GM19468 (cell line): ENCODE measurements around the gene NAIF1.
"Not testable (repeated sequence)": the region's sequence is repeated elsewhere in the genome, so short reads cannot be mapped to it uniquely, and the experiment has no call there.

ENCODE experiments used
- ATAC-seq: cut with Tn5 transposase; IDR thresholded peaks from one replicate; pipeline ENCODE4 v1.9.1; 2021; ENCODE audit warnings: mild to moderate bottlenecking, moderate library complexity, moderate number of reproducible peaks; ENCODE audit not compliant: unreplicated experiment; ENCODE audit errors: extremely low read depth

NAIF1 gene

DNA sequence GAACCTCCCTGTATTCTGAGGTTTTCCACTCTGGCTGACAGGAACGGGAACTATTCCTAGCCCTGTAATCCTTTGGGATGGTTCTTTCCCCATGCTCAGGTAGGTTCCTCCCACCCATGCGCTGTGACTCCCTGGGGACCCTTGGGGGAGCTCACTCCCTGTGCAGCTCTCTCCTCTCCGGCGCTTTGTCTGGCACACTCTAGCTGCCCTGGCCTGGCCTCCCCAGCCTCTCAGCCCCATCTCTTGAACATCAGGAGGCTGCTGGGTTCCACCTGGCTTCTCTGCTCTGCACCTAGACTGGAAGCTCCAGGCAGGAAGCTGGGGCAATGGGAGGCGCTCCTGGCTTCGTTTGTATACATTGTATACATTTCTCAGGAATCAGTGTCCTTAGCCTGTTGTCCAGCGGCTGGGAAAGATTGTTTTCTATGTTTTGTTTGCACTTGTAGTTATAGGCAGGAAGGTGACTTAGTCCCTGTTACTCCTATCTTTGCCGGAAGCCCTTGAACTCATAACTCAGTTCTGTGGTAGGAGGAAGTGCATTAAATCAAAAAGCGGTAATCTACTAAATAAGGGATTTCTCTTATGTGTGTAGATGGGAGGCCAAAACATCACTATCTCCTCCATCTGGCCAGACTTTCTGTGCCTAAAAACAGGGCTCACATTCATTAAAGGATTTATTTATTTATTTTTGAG, 21.3 kb upstream of the NAIF1 start:
- no peak for ATAC-seq

DNA sequence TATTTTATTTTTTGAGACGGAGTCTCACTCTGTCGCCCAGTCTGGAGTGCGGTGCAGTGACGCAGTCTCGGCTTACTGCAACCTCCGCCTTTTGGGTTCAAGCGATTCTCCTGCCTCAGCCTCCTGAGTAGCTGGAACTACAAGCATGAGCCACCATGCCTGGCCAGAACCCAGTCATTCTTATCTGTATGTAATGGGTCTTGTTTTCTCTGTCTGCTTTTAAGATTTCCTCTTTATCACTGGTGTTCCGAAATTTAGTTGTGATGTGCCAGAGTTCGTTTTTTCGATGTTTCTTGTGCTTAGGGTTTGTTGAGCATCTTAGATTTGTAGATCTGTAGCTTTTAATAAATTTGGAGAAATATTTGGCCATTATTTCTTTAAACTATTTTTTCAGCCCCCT, 20.1 kb upstream of the NAIF1 start:
- ATAC-seq: no peak

DNA sequence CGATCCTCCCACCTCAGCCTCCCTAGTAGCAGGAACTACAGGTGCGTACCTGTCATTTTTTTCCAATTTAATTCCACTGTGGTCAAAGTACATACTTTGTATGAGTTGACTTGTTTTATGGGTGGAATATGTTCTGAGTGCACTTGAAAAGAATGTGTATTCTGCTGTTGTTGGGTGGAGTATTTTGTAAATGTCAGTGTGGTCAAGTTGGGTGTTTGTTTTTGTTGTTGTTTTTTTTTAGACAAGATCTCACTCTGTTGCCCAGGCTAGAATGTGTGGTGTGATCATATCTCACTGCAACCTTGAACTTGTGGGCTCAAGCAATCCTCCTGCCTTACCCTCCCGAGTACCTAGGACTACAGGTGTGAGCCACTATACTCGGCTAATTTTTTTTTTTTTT, 18.8 kb upstream of the NAIF1 start:
- ATAC-seq: no peak

DNA sequence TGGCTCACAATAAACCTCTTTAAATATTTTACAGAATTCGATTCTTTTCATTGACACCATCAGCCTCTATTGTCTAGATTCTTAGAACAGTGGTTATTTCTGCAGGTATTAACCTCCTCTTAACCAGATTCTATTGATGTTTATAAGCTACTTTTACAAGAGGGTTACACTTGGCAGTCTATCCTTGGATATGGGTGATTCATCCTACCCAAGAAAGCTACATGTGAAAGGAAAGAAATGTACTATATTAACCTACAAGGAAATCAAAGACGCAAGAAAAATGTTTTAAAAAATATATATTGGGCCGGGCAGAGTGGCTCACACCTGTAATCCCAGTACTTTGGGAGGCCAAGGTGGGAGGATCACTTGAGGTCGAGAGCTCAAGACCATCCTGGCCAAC, 17.6 kb upstream of the NAIF1 start:
- no peak for ATAC-seq

DNA sequence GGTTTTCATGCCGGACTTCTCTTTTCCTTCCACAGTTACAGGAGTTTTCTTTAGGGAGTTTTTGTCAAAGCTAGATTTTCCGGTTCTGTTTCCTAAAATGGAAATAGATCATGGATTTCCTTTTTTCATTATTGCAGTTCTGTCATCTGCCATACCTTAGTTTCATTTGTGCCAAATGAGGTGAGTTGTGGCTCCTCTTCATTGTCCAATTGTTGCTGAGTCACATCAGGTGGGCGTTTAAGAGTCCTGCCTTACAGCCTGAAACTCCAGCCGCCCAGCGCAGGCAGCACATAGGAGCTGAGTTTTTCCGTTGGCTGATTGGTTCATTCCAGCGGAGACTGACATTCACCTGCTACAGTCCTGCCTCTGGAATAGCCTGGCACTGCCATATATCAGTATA, 15.0 kb upstream of the NAIF1 start:
- no peak for ATAC-seq

DNA sequence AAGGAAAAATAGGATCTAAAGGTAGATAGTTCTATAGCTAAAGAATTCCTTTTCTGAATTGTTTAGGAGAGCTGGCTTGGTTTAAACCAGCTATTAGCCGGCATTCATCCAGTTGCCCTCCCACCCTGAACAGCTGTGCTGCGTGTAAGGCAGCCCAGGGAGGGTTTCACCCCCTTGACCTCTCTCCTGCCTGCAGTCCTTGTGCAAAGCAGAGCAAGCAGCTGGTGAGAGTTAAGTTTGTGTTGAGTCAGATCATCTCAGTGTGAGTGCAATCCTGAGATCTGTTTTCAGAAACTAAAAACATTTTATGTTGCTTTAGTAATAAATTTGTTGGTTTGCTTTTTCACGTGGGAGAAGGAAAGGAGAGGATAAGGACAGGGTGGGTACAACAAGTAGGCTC, 13.9 kb upstream of the NAIF1 start:
- no peak for ATAC-seq

DNA sequence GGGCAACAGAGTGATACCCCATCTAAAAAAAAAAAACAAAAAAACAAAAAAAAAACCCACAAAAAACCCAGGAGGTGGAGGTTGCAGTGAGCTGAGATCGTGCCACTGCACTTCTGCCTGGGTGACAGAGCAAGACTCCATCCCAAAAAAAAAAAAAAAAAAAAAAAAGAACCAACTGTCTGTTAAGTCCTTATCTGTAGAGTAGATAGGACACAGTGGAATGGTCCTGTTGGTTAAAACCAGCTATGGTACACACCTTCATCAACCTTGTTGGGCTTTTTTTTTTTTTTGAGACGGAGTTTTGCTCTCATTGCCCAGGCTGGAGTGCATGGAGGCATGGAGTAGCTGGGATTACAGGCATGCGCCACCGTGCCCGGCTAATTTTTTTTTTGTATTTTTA, 13.1 kb upstream of the NAIF1 start:
- no peak for ATAC-seq

DNA sequence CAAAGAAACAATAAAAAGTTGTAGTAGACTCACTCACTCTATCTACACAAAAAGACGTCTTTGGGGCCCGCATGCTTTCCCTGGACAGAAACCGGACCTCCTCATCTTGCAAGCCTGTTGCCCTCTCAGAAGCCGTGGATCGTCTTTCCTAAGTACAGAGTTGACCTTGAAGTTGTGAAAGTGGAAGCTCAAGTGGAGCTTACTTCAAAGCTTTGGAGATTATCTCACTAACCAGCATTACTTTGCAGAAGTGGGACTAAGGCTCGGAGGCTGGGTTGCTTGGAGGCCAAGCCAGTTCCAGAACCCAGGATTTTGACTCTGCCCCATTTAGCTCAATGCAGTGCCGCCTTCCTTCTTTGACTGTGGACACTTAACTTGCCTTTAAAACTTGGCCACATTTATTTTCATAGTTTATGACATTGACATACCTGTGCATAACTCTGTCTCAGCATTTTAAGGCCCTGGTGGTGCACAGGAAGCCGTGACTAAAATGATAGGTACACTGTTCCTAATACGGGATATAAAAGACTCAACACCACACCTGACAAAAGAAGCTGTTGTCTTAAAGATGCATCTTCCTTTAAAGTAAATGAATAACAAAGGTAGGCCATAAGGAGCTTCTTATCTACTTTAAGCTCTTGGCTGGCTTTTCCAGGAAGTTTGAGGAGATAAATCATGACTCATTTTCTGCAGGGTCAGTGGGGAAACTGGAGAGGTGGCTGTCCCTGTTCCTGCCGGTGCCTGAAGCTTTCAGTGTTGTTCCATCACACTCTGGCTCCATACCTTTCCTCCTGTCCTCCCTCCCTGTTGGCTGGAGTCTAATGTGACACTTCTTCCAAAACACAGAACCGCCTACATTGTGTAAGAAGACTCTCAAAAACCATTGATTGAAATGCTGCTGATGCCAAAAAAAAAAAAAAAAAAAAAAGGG, 11.6 kb upstream of the NAIF1 start:
- ATAC-seq: no peak

DNA sequence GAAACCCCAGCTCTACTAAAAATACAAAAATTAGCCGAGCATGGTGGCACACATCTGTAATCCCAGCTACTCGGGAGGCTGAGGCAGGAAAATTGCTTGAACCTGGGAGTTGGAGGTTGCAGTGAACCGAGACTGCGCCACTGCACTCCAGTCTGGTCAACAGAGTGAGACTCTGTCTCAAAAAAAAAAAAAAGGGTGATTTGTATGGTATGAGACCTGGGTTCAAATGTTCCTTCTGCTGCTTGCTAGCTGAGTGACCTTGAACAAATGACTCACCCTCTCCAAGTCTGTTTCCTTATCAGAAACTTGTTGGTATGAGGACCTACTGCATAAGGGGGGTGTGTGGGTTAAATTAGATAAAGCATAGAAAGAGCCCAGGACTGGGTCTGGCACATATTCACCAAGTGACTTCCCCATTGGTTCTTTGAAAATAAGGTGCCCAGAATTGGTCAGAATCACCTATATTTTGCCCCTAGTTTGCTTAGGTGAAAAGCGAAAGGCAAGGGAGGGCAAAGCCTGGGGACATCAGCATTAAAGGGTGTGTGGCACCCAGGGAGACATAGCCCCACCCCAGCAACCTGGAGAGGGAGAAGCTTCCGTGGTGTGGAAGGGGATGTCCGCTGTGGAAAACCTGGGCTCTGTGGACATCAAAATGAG, 10.9 kb upstream of the NAIF1 start:
- ATAC-seq: no peak

DNA sequence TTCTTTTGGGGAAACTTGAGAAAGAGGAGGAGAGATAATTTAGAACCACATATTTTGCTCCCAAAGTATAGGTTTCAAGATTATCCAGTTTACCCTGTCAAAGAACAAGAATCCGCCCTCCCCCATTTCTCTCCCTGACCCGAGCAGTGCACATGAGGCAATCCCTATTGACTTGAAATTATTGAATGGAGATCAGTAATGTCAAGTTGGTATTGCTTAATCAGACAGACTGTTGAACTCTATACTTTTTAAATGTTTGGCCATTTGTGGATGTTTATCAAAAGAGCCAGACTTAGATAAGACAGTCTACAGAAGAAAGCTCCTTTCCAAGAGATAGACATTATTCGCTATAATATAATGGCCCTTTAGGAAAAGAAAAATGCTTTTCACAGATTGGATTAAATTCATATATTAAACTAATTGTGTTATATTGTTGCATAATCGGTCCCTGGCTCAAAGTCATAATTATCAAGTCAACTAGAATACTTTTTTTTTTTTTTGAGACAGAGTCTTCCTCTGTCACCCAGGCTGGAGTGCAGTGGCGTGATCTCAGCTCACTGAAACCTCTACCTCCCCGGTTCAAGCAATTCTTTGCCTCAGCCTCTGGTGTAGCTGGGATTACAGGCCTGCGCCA, 6.2 kb upstream of the NAIF1 start:
- ATAC-seq: no peak

DNA sequence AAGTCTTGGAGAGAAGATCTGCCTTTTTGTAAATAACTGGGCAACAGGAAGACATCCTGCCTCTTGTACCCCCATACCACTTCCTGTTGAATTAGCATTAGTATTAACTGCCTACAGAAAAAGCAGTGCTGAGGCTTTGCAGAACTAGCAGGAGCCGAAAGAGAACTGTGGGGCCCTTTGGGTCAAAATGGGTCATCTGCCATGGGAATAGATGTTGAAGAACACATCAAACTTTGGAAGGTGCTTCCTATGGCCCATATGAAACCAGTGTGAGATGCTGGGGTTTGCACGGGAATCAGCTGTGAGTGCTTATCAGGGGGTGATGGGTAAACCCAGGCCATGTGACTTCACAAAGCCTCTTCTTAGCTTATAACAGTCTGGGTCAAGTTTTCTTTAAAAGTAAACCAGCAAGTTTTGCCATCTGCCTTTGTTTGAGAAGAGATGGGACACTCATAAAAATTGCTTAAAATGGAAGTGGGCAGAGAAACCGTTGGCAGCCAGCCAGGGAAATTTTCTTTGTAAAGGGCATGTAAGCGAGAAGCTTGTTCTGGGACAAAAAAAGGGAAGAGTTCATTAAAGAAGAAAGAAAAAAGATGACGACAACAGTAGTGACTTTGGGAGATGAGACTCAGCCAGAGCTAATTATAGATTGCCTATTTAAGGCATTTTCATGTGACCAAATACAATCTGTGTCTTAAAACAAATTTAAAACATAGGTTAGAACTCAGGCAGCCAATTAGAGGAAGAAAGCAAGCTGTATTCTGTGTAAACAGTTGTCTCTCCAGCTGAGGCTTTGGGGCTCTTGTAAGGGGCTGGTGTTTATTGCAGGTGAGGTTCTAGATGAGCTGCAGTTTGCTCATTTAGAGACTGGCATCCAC, 5.3 kb upstream of the NAIF1 start:
- ATAC-seq: no peak

DNA sequence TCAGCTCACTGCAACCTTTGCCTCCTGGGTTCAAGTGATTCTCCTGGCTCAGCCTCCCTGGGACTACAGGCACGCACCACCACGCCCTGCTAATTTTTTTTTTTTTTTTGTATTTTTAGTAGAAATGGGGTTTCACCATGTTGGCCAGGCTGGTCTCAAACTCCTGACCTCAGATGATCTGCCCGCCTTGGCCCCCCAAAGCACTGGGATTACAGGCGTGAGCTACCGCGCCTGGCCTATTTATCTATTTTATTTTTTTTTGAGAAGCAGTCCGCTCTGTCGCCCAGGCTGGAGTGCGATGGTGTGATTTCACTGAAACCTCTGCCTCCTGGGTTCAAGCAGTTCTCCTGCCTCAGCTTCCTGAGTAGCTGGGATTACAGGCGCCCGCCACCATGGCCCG, 4.4 kb upstream of the NAIF1 start:
- not testable (repeated sequence) for ATAC-seq

DNA sequence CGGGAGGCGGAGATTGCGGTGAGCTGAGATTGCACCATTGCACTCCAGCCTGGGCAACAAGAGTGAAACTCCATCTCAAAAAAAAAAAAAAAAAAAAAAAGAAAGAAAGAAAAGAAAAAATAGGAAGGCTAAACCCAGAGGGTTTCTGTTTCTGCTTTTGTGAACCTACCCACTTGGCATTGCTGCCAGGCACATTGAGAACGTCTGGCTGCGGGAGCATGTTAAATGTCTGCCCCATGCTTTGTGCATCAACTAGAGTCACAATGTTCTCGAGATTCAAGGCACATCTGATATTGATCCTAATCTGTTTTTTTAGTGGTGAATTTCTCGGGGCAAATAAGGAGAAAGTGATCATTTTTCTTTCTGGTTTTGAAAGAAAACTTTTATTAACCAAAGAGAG, 3.8 kb upstream of the NAIF1 start:
- ATAC-seq: no peak

DNA sequence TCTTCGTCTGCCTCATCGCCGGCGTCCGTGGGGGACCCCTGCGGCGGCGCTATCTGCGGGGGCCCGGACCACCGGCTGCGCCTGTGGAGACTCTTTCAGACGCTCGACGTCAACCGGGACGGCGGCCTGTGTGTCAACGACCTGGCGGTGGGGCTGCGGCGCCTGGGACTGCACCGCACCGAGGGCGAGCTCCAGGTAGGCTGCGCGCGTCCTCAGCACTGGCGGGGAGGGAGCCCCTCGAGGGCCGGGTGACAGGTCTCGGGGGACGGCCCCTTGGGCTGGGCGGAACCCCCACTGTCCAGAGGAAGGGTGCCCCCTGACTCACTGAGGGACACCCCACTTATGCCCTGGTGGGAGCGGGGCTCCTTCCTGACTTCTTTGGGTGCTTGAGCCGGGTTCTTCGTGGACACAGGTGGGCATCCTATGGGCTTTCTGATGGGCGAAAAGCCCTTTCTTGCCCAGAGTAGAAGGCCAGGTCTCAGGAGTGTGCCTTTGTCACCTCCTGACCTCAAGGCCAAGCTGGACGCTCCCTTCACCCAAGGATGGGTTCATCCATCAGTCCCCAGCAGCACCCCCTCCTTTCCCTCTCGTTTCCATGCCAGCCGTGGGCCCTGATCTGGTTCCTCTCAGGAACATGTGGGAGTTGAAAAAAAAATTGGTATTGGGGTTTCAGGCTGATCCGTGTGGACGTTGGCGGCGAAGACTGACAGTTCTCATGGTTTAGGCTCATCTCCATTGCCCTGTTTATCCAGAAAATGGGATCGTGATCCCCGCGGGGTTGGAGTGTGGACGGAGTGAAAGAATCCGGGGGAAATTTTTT, 1.5 kb upstream of the NAIF1 start:
- no peak for ATAC-seq

DNA sequence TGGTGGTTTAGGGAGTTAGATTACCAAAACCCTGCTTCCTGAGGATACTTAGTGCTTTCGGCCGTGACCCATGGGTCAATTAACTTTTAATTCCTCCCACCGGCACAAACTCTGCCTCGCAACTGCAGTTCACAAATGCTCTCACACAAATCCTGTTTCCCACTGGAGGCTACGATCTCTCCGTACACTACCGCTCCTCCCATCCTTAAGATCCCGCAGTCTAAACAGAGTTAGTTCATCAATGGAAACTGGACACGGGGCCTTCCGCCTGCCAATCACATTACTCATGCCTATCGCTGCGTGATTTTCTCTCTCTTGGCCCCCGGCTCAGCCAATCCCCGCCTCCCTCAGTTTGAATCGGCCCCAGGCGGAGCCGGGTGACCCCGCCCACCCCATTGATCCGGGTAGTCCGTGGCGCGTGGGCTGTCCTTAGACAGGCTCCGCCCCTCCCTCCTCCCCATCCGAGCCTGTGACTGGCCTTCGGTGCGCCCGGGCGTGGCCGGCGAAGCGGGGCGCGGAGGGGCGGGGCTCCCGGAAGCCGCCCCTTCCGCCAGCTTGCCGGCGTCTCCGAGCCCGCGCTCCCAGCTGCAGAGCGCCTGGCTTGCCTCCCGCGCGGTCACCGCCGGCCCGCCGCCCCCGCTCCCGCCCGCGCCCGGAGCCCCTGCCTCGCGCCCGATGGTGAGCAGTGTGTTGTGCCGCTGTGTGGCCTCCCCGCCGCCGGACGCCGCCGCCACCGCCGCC, 695 bp upstream of the NAIF1 start, which contains the start of gene SLC25A25:
Gene SLC25A25 (plus strand): TSS at position 588 of the 741 bp plus-strand sequence. CDS start 88 bp downstream, at position 676.
- ATAC-seq: peak; percentile 70

DNA sequence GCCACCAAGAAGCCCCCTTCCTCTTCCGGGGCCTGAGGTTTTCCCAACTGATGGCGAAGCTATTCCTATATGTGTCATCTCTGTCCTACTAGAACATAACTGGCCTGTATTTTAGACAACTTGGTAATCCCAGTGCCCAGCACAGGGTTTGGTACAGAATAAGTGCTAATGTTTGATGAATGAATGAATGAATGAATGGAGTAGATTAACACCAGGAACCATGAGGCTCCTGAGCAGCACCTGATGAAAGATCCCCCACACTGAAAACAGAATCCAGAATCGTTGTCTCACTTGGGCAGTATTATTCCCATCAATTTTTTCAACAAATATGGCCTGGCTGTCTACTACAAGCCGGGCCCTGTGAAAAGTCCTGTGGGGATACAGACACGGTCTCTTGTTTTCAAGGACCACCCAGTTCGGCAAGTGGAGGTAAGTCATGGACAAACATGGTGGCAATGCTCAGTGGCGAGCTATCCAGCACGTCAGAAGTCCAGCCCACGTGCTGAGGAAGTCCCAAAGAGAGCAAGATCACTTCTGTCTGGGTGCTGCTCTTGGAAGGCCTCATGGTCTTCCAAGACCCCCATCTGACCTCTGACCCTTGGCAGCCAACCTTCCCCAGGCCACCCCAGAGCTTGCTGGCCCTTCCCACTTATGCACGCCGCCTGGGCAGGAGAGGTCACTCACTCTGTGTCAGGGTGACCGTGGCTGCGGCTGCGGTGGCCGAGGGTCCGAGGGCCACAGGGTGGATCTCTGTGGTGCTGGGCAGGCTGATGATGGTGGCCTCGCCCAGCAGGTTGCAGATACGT, 1.0 kb downstream of the NAIF1 start:
- ATAC-seq: no peak
